ENCODE data around the gene UBE2G2. TPM values are rescaled to one million over a fixed set of nuclear protein-coding genes. Genes with fewer than 3 reads are reported as not detected.

Gene UBE2G2
- total and polyA plus RNA-seq, 7 donors: 39.0 to 93.8 (median 72.8) TPM

DNA sequence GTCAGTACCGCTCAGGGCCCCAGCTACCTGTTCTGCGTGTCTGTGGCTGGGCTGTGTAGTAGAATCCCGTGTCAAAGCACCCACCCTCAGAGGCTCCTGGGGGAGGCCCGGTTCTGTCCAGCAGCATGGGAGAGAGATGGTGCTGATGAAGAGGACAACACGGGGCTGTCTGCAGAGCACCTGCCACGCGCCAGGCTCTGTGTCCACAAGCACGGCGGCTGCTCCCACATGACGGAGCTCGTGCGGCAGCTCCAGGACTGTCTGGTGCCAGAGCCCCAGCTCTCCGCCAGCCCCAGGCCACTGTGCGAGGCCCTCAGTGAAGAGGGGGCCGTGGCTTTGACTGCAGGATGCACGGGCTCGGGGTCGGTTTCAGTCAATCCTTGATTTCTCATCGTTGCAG lies 48.3 kb downstream of the UBE2G2 start:
- Histone ChIP-seq H3K27me3 (ENCODE audit: insufficient read depth in 3 of 3, low read length in 2 of 3) (peaks cover 0 to 14% (median 13%) of the 10 kb centered on the region in 3 donors), H3K36me3 (ENCODE audit: insufficient read depth in 1 of 2, low read depth in 1 of 2) (no peaks in the 10 kb centered on the region), H3K27ac (no peak overlapping the region), H3K9me3 (no peaks in the 10 kb centered on the region), H3K4me3 (no peak overlapping the region), H3K4me1 (no peaks in the 10 kb centered on the region)
- TF ChIP-seq, protein P1, sequence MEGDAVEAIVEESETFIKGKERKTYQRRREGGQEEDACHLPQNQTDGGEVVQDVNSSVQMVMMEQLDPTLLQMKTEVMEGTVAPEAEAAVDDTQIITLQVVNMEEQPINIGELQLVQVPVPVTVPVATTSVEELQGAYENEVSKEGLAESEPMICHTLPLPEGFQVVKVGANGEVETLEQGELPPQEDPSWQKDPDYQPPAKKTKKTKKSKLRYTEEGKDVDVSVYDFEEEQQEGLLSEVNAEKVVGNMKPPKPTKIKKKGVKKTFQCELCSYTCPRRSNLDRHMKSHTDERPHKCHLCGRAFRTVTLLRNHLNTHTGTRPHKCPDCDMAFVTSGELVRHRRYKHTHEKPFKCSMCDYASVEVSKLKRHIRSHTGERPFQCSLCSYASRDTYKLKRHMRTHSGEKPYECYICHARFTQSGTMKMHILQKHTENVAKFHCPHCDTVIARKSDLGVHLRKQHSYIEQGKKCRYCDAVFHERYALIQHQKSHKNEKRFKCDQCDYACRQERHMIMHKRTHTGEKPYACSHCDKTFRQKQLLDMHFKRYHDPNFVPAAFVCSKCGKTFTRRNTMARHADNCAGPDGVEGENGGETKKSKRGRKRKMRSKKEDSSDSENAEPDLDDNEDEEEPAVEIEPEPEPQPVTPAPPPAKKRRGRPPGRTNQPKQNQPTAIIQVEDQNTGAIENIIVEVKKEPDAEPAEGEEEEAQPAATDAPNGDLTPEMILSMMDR (IDR thresholded peaks at IDR 0.05): no peak
- no peak for ATAC-seq
- intact Hi-C loops (cut with DNase I): loop anchor here in 1 of 2 donors (10.0 kb wide), 1 partner anchor 1919 kb away; no protein-coding TSS in a partner anchor
- DNase-seq: no peak
- 79 to 85% (median 81%) methylated on average over 19 of the region's 19 CpGs for WGBS, 3 donors

DNA sequence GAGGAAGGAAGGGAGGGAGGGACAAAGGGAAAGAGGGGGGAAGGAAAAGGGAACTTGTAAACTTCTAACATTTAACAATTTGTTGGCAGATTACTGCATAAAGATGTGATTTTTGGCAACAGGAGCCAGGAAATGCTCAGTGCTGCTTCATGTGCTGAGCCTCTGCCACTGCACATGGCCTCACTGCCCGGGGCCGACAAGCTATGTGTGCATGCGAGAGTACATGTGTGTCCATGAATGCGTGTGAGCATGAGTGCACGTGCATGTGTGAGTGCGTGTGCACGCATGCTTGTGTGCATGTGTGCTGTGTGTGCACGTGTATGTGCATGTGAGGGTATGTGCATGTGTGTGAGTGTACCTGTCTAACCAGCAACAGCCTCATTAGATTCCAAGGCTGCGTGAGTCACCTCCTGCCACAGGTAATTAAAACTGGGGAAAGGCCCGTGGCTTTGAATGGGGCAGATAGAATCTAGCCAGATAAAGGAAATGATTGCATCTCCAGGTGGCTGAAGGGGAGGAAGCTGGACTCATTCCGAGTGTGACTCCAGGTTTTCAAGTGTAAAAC lies 48.9 kb downstream of the UBE2G2 start:
- Histone ChIP-seq H3K9me3 (no peaks in the 10 kb centered on the region), H3K4me3 (no peak overlapping the region), H3K4me1 (no peaks in the 10 kb centered on the region), H3K27me3 (ENCODE audit: insufficient read depth in 3 of 3, low read length in 2 of 3) (peaks cover 0 to 14% (median 13%) of the 10 kb centered on the region in 3 donors), H3K27ac (no peak overlapping the region), H3K36me3 (ENCODE audit: insufficient read depth in 1 of 2, low read depth in 1 of 2) (no peaks in the 10 kb centered on the region)
- WGBS, 3 donors: 67 to 68% (median 68%) methylated on average over 11 of the region's 11 CpGs
- TF ChIP-seq, protein P1 (IDR thresholded peaks at IDR 0.05): no peak
- DNase-seq: no peak
- intact Hi-C loops (cut with DNase I): loop anchor here in 1 of 2 donors (10.0 kb wide), 1 partner anchor 1918 kb away; no protein-coding TSS in a partner anchor
- ATAC-seq: no peak

DNA sequence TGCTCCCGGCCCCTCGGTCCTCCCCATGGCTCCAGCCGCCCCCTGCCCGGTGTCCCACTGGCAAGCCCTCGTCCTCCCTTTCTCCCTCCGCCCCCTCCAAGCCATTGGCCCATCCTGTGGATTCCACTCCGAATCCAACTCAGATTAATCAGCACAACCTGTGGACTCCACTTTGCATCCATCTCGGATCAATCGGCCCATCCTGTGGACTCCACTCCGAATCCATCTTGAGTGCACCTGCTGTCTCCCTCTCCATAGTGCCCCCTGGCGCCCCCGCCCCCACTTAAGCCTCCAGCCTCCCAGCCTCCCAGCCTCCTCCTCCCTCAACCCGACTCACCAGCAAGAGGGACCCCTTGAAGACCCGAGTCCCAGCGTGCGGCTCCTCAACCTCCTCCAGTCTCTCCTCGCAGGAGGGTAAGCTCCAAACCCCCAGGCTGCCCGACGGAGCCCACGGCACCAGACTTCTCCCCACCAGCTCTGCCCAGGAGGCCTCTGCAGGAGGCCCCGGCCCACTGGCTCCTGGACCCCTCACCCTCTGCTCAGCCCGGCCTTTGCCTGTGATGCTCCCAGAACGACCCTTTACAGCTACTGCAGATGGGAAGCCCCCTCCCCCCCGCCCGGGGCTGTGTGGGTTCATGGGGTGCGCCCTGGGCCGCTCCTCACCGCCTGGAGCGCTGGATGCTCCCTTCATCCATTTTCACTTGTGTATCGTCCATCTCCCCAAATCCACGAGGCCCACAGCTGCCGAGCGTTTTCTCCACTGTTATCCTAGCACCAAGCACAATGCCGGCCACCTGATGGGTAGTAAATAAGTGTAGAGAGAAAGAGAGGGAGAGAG lies 49.6 kb downstream of the UBE2G2 start:
- Histone ChIP-seq H3K27ac (no peak overlapping the region), H3K27me3 (ENCODE audit: insufficient read depth in 3 of 3, low read length in 2 of 3) (peaks cover 0 to 14% (median 13%) of the 10 kb centered on the region in 3 donors), H3K9me3 (no peaks in the 10 kb centered on the region), H3K36me3 (ENCODE audit: insufficient read depth in 1 of 2, low read depth in 1 of 2) (no peaks in the 10 kb centered on the region), H3K4me3 (no peak overlapping the region), H3K4me1 (no peaks in the 10 kb centered on the region)
- intact Hi-C loops (cut with DNase I): loop anchor here in 1 of 2 donors (10.0 kb wide), 1 partner anchor 1917 kb away; no protein-coding TSS in a partner anchor
- ATAC-seq: no peak
- DNase-seq: no peak
- 77 to 82% (median 77%) methylated on average over 34 of the region's 34 CpGs for WGBS, 3 donors
- TF ChIP-seq, protein P1 (IDR thresholded peaks at IDR 0.05): no peak

DNA sequence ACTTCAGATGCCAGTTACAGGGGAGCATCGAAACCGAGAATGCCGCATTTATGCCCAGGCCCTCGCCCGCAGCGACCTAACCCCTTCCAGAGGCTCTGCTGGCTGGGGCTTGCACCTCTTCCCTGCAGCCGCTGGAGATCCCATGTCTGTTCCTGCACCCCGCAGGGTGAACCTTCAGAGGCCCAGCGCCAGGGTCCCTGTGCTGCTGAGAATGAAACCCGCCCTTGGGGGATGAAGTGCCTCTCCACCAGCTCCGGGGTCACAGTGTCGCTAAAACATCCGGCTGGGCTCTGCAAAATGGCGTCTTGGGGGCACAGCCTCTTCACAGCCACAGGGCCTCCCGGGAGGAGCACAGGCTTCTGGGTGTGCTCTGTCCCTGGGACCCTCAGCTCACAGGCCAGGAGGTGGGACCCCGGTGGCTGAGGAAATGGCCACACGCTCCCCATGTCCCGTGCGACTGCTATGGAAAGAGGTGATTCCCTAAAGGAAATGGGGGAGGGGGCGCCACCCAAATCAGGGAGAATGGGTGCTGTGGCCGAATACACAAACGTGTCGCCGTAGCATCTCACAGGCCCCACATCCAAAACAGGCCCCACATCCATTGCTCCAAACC lies 50.3 kb downstream of the UBE2G2 start:
- Histone ChIP-seq H3K9me3 (no peaks in the 10 kb centered on the region), H3K27ac (no peak overlapping the region), H3K27me3 (ENCODE audit: insufficient read depth in 3 of 3, low read length in 2 of 3) (peaks cover 0 to 14% (median 13%) of the 10 kb centered on the region in 3 donors), H3K4me1 (no peaks in the 10 kb centered on the region), H3K36me3 (ENCODE audit: insufficient read depth in 1 of 2, low read depth in 1 of 2) (no peaks in the 10 kb centered on the region), H3K4me3 (no peak overlapping the region)
- DNase-seq (peak in 1 of 2 donors; percentile 26), ATAC-seq (no peak)
- TF ChIP-seq, protein P1 (IDR thresholded peaks at IDR 0.05): no peak
- intact Hi-C loops (cut with DNase I): loop anchor here in 1 of 2 donors (10.0 kb wide), 1 partner anchor 1916 kb away; no protein-coding TSS in a partner anchor
- WGBS, 3 donors: 68 to 82% (median 75%) methylated on average over 23 to 24 of the region's 24 CpGs
